NCI-H1930 (cell line): ENCODE data around the gene SDHB.
"Not testable (repeated sequence)": the region's sequence is repeated elsewhere in the genome, so short reads cannot be mapped to it uniquely, and the experiment has no call there.

Source experiments
- DNase-seq, 2 experiments: peaks; one replicate each; lab custom pipeline; 2025; lab: John Stamatoyannopoulos, UW

The SDHB gene

GRCh38 chr1:17075470-17076255, 21.8 kb upstream of the SDHB start:
- DNase-seq, result no peak

GRCh38 chr1:17071794-17072193, 18.0 kb upstream of the SDHB start:
- no peak for DNase-seq

GRCh38 chr1:17070163-17070525, 16.3 kb upstream of the SDHB start:
- no peak for DNase-seq

- DNase-seq, result no peak
Measured at GRCh38 chr1:17069452-17070162, 15.8 kb upstream of the SDHB start.

- DNase-seq, result no peak
Measured at GRCh38 chr1:17068789-17069188, 15.0 kb upstream of the SDHB start.

- no peak for DNase-seq
Measured at GRCh38 chr1:17067465-17068240, 13.8 kb upstream of the SDHB start.

GRCh38 chr1:17067069-17067426, 13.2 kb upstream of the SDHB start:
- DNase-seq, result no peak

GRCh38 chr1:17066361-17067068, 12.7 kb upstream of the SDHB start:
- DNase-seq, result no peak

- no peak for DNase-seq
Measured at GRCh38 chr1:17065666-17066065, 11.8 kb upstream of the SDHB start.

- not testable (repeated sequence) for DNase-seq
Measured at GRCh38 chr1:17062751-17063150, 8.9 kb upstream of the SDHB start.

GRCh38 chr1:17061892-17062291, 8.1 kb upstream of the SDHB start:
- DNase-seq, result no peak

- DNase-seq, result no peak
Measured at GRCh38 chr1:17061486-17061885, 7.7 kb upstream of the SDHB start.

GRCh38 chr1:17060306-17060749, 6.5 kb upstream of the SDHB start:
- no peak for DNase-seq

- peak; percentile 30 to 63 for DNase-seq
Measured at GRCh38 chr1:17059391-17060305, 5.8 kb upstream of the SDHB start.

GRCh38 chr1:17056551-17056950, 2.7 kb upstream of the SDHB start:
- DNase-seq, result no peak

GRCh38 chr1:17055801-17056200, 2.0 kb upstream of the SDHB start:
- no peak for DNase-seq

- no peak for DNase-seq
Measured at GRCh38 chr1:17053086-17053684, 647 bp downstream of the SDHB start.

GRCh38 chr1:17052641-17053040, 1.2 kb downstream of the SDHB start:
- no peak for DNase-seq

- no peak for DNase-seq
Measured at GRCh38 chr1:17052038-17052437, 1.8 kb downstream of the SDHB start.

- DNase-seq, result no peak
Measured at GRCh38 chr1:17047924-17048323, 5.9 kb downstream of the SDHB start.

- no peak for DNase-seq
Measured at GRCh38 chr1:17046334-17046657, 7.5 kb downstream of the SDHB start.
